Vagina (tissue), 2 donors: Measurements from ENCODE around the gene GRIA1.

ENCODE experiments used
- POLR2AphosphoS5 ChIP-seq, 2 donors: sonication (generic); formaldehyde crosslinking; IDR thresholded peaks; one replicate each; pipeline ENCODE4 v1.9.0; 2017; ENCODE audit warnings: antibody characterized with exemption in 2 of 2, mild to moderate bottlenecking in 2 of 2, low read depth in 1 of 2; ENCODE audit not compliant: insufficient read depth in 1 of 2
- TF ChIP-seq, protein P1 (sequence below), 3 experiments: fragments of 450-650 bp in 2 of 3; fragments of 200-600 bp in 1 of 3; sonication (generic) in 1 of 3; IDR thresholded peaks; one replicate each; pipeline ENCODE4 v1.5.1; 2017 to 2019; ENCODE audit warnings: antibody characterized with exemption in 3 of 3, mild to moderate bottlenecking in 2 of 3, moderate library complexity in 2 of 3

DNA sequence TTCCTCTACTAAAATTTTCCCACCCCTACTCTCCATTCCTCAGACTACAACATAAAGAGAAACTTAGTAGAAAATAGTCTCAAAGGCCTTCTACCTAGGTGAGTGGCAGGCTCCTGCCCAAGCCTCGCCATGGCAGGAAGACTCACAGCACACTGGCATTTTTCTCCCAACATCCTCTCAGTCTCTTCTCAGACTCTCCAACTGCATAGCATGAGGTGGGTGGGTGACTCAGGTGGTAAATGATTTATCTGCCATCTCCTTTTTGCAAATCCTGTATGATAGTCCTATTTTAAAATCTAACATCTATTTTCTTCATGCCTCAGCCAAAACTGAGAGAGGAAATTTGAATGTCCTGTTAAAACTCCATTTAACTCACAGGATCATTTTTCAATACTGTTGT lies 33.5 kb upstream of the GRIA1 start:
- no peak for TF ChIP-seq POLR2AphosphoS5 (IDR thresholded peaks at IDR 0.05; ENCODE audit: insufficient read depth in 1 of 2, low read depth in 1 of 2)
- TF ChIP-seq, protein P1, sequence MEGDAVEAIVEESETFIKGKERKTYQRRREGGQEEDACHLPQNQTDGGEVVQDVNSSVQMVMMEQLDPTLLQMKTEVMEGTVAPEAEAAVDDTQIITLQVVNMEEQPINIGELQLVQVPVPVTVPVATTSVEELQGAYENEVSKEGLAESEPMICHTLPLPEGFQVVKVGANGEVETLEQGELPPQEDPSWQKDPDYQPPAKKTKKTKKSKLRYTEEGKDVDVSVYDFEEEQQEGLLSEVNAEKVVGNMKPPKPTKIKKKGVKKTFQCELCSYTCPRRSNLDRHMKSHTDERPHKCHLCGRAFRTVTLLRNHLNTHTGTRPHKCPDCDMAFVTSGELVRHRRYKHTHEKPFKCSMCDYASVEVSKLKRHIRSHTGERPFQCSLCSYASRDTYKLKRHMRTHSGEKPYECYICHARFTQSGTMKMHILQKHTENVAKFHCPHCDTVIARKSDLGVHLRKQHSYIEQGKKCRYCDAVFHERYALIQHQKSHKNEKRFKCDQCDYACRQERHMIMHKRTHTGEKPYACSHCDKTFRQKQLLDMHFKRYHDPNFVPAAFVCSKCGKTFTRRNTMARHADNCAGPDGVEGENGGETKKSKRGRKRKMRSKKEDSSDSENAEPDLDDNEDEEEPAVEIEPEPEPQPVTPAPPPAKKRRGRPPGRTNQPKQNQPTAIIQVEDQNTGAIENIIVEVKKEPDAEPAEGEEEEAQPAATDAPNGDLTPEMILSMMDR (IDR thresholded peaks at IDR 0.05), result no peak
